HepG2 (cell line): ENCODE results near the gene LYPD6B. TPM values are rescaled to one million over a fixed set of nuclear protein-coding genes. Genes with fewer than 3 reads are reported as not detected.

Experiments used
- ATAC-seq: fragments of 200-7000 bp; cut with Tn5 transposase; 3 replicates; pipeline ENCODE4 v1.9.1; 2020; ENCODE audit warnings: mild to moderate bottlenecking, moderate library complexity
- BruUV-seq: library from RNA; stranded (reverse); fragments of 400-500 nt; replicated peaks from 2 replicates; lab custom pipeline; 2021; lab: Mats Ljungman, UMichigan
- CTCF ChIA-PET: fragments of 300-600 bp; formaldehyde crosslinking; extraction: SDS; loops from one replicate; lab custom pipeline; 2021; ENCODE audit warnings: low total read pairs, inconsistent platforms, low intra/inter-chr PET ratio; lab: Yijun Ruan, JAX
- POLR2A ChIA-PET: fragments of 350-600 bp; sonication (Branson Sonifier 250); formaldehyde crosslinking; loops from one replicate; lab custom pipeline; 2020; ENCODE audit warnings: antibody characterized with exemption, inconsistent platforms; lab: Yijun Ruan, JAX
- DNase-seq: peaks from one replicate; pipeline ENCODE4 v3.0.0-alpha.2; 2015; ENCODE audit warnings: low spot score
- FAIRE-seq: peaks from 3 replicates; lab custom pipeline; 2011; peaks lifted over from hg19 to GRCh38; lab: Jason Lieb, UNC
- H2AFZ ChIP-seq: one replicate; pipeline ENCODE4 v1.6.1; 2011; ENCODE audit warnings: low read length, inconsistent platforms
- H3K27ac ChIP-seq: fragments of 300-600 bp; 3 replicates; pipeline ENCODE4 v1.8.0; 2011; ENCODE audit warnings: mixed run types, mild to moderate bottlenecking, mixed read lengths, low read length, inconsistent platforms; ENCODE audit not compliant: insufficient read depth; ENCODE audit errors: extremely low read length
- H3K27me3 ChIP-seq, 2 experiments: fragments of 200-600 bp in 1 of 2; 2 replicates in 1 of 2; 3 replicates in 1 of 2; pipeline versions ENCODE4 v1.6.0 to v1.8.0; 2011; ENCODE audit warnings: low read length in 2 of 2, mild to moderate bottlenecking in 2 of 2, moderate library complexity in 2 of 2, inconsistent platforms in 1 of 2; ENCODE audit not compliant: insufficient read depth in 2 of 2, control insufficient read depth in 1 of 2
- H3K36me3 ChIP-seq, 2 experiments: fragments of 200-600 bp in 1 of 2; replicated peaks in 1 of 2; 2 replicates in 1 of 2; 3 replicates in 1 of 2; pipeline versions ENCODE4 v1.5.1 to v1.8.0; 2011; ENCODE audit warnings: low read length in 2 of 2, inconsistent platforms in 1 of 2; ENCODE audit not compliant: insufficient read depth in 2 of 2, control insufficient read depth in 1 of 2
- H3K4me1 ChIP-seq: 2 replicates; pipeline ENCODE4 v1.5.1; 2012; ENCODE audit warnings: low read length, inconsistent platforms; ENCODE audit not compliant: insufficient read depth
- H3K4me2 ChIP-seq: 2 replicates; pipeline ENCODE4 v1.6.0; 2011; ENCODE audit warnings: low read depth, low read length, inconsistent platforms
- H3K4me3 ChIP-seq, 3 experiments: fragments of 200-600 bp in 1 of 3; sonication (generic), shearing (Covaris generic) in 1 of 3; replicated peaks in 1 of 3; 2 replicates each; pipeline ENCODE4 v1.5.1; 2011 to 2016; ENCODE audit warnings: low read length in 3 of 3, inconsistent platforms in 2 of 3, low read depth in 2 of 3, mild to moderate bottlenecking in 2 of 3, control low read depth in 1 of 3, mixed read lengths in 1 of 3; ENCODE audit not compliant: insufficient read depth in 1 of 3
- H3K79me2 ChIP-seq: one replicate; pipeline ENCODE4 v1.6.1; 2011; ENCODE audit warnings: low read length, inconsistent platforms; ENCODE audit not compliant: insufficient read depth
- H3K9ac ChIP-seq: 2 replicates; pipeline ENCODE4 v1.6.0; 2011; ENCODE audit warnings: mild to moderate bottlenecking, low read depth, low read length, inconsistent platforms; ENCODE audit not compliant: insufficient read depth
- H3K9me3 ChIP-seq: 2 replicates; pipeline ENCODE4 v1.5.1; 2012; ENCODE audit warnings: mild to moderate bottlenecking, low read length
- H4K20me1 ChIP-seq: 2 replicates; pipeline ENCODE4 v1.6.0; 2011; ENCODE audit warnings: inconsistent platforms, mild to moderate bottlenecking, low read length, moderate library complexity; ENCODE audit not compliant: insufficient read depth
- EEA1 ChIP-seq: sonication (generic); formaldehyde crosslinking; IDR thresholded peaks from 2 replicates; pipeline ENCODE4 v1.5.1; 2020; ENCODE audit warnings: mild to moderate bottlenecking, missing genetic modification reagents, borderline replicate concordance
- EED ChIP-seq: sonication (generic); formaldehyde crosslinking; IDR thresholded peaks from 2 replicates; pipeline ENCODE4 v1.5.0; 2020; ENCODE audit warnings: mild to moderate bottlenecking, missing genetic modification reagents
- ISL2 ChIP-seq: sonication (generic); formaldehyde crosslinking; IDR thresholded peaks from 2 replicates; pipeline ENCODE4 v1.5.0; 2020; ENCODE audit warnings: missing genetic modification reagents
- JUND ChIP-seq: sonication (generic); formaldehyde crosslinking; IDR thresholded peaks from 2 replicates; pipeline ENCODE4 v1.8.0; 2022; ENCODE audit warnings: mild to moderate bottlenecking, missing genetic modification reagents
- KAT2B ChIP-seq: fragments of 150-350 bp; IDR thresholded peaks from 2 replicates; pipeline ENCODE4 v1.6.1; 2014; ENCODE audit warnings: low read depth, low read length, borderline replicate concordance
- NFKB2 ChIP-seq: sonication (generic); formaldehyde crosslinking; IDR thresholded peaks from 2 replicates; pipeline ENCODE4 v1.4.0; 2020; ENCODE audit warnings: missing genetic modification reagents, borderline replicate concordance
- RORA ChIP-seq: sonication (generic); formaldehyde crosslinking; IDR thresholded peaks from 2 replicates; pipeline ENCODE4 v1.5.0; 2020; ENCODE audit warnings: mild to moderate bottlenecking, missing genetic modification reagents, moderate library complexity
- SP140L ChIP-seq: sonication (generic); formaldehyde crosslinking; IDR thresholded peaks from 2 replicates; pipeline ENCODE4 v1.4.0; 2020; ENCODE audit warnings: missing genetic modification reagents, borderline replicate concordance
- TP53 ChIP-seq: sonication (generic); formaldehyde crosslinking; conservative IDR thresholded peaks from 2 replicates; pipeline ENCODE4 v1.4.0; 2020; ENCODE audit warnings: missing genetic modification reagents
- XBP1 ChIP-seq: sonication (generic); formaldehyde crosslinking; IDR thresholded peaks from 2 replicates; pipeline ENCODE4 v1.5.0; 2020; ENCODE audit warnings: missing genetic modification reagents
- ZNF24 ChIP-seq: fragments of 450-650 bp; IDR thresholded peaks from 2 replicates; pipeline ENCODE4 v1.6.1; 2017; ENCODE audit warnings: antibody characterized with exemption, mild to moderate bottlenecking
- ZNF703 ChIP-seq: sonication (generic); formaldehyde crosslinking; IDR thresholded peaks from 2 replicates; pipeline ENCODE4 v1.5.1; 2020; ENCODE audit warnings: missing genetic modification reagents, mild to moderate bottlenecking, moderate library complexity, borderline replicate concordance
- ZSCAN9 ChIP-seq: IDR thresholded peaks from 2 replicates; pipeline ENCODE4 v1.6.1; 2016; ENCODE audit warnings: borderline replicate concordance
- WGBS: methylation state at CpG from one replicate; pipeline ENCODE4 v1.1.6; 2017; ENCODE audit warnings: low lambda C conversion rate; 5-methylcytosine and 5-hydroxymethylcytosine counted together
- in situ Hi-C: cut with HindIII; loops from 2 replicates; pipeline ENCODE4 v1.10.0; 2017; ENCODE audit warnings: low pct_unique_long_range_greater_than_20kb; ENCODE audit not compliant: extremely low pct_ligation_motif_present
- intact Hi-C: fragments of 100-400 bp; cut with micrococcal nuclease; formaldehyde crosslinking; loops from one replicate; pipeline ENCODE4 v1.10.0; 2022; ENCODE audit not compliant: unreplicated experiment
- polyA plus RNA-seq, 8 experiments: library from polyadenylated mRNA; depleted of rRNA in 3 of 8; stranded (reverse) in 7 of 8; unstranded in 1 of 8; fragments of >200 nt; fragmentation: Illumina TruSeq in 4 of 8; extraction: Trizol in 4 of 8; gene quantifications; 2 replicates each; pipeline versions ENCODE4 v1.2.1 to v1.2.3, GENCODE V29; 2011 to 2016; ENCODE audit warnings: low read depth in 4 of 8, missing spikeins in 1 of 8, mixed read lengths in 1 of 8; ENCODE audit not compliant: insufficient read depth in 1 of 8
- total RNA-seq, 5 experiments: library from RNA; depleted of rRNA; stranded (reverse); fragments of >200 nt; fragmentation: Illumina TruSeq; extraction: Trizol; gene quantifications; 2 replicates each; pipeline ENCODE4 v1.2.3, GENCODE V29; 2016; ENCODE audit warnings: low read depth in 1 of 5
- TF ChIP-seq, protein P1 (sequence below): sonication (generic); formaldehyde crosslinking; IDR thresholded peaks from 2 replicates; pipeline ENCODE4 v1.4.0; 2020; ENCODE audit warnings: mild to moderate bottlenecking, missing genetic modification reagents
- TF ChIP-seq, protein P2 (sequence below): sonication (generic); formaldehyde crosslinking; IDR thresholded peaks from 2 replicates; pipeline ENCODE4 v1.4.0; 2020; ENCODE audit warnings: missing genetic modification reagents, borderline replicate concordance
- TF ChIP-seq, protein P3 (sequence below): sonication (generic); formaldehyde crosslinking; conservative IDR thresholded peaks from 2 replicates; pipeline ENCODE4 v1.4.0; 2020; ENCODE audit warnings: missing genetic modification reagents
- TF ChIP-seq, protein P4 (sequence below): sonication (generic); formaldehyde crosslinking; IDR thresholded peaks from 2 replicates; pipeline ENCODE4 v1.4.0; 2020; ENCODE audit warnings: mild to moderate bottlenecking, missing genetic modification reagents, borderline replicate concordance

The LYPD6B gene
- total and polyA plus RNA-seq, 2 of the 13 experiments (the other 11 are each of a cell fraction or from before 2014, with no cell fraction given) = not detected

DNA sequence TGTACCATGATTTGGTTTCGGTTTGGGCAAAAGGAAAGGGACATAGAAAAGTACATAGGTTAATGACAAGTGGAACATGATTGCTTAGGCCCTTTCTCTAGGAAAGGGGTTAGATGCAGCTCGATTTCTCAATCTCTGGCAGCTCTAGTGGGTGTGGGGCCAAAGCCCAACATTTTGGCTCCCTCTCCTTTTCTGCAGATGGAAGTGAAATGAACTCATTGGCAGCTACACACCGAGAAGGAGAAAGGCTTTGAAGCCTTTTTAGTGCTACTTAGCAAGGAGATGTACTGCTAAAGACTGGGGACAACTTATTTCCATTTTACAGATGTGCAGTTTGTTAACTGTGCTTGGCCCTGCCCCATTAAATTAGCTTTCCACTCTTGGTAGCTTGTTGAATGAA lies 93.8 kb downstream of the LYPD6B start (continued):
- TF ChIP-seq, protein P1, sequence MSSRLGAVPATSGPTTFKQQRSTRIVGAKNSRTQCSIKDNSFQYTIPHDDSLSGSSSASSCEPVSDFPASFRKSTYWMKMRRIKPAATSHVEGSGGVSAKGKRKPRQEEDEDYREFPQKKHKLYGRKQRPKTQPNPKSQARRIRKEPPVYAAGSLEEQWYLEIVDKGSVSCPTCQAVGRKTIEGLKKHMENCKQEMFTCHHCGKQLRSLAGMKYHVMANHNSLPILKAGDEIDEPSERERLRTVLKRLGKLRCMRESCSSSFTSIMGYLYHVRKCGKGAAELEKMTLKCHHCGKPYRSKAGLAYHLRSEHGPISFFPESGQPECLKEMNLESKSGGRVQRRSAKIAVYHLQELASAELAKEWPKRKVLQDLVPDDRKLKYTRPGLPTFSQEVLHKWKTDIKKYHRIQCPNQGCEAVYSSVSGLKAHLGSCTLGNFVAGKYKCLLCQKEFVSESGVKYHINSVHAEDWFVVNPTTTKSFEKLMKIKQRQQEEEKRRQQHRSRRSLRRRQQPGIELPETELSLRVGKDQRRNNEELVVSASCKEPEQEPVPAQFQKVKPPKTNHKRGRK (CRISPR knock-in tag) = no peak
- TF ChIP-seq ZNF703 = no peak

DNA sequence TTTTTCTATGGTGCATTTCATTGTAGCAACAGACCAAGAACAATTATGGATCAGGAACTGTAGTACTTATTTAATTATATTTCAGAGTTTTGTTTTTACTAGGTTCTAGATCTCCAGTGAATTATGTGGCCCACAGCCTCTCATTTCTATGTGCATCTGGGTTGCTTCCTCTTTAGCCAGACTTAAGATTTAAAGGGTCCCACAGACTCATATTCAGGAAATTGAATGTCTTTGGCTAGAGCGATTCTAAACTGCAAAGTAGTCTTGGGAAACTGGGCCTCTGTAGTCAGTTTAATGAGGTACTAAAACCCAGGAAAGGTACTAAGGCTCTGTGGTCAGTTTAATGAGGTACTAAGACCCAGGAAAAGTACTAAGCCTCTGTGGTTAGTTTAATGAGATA lies 94.4 kb downstream of the LYPD6B start:
- in situ Hi-C loops (no loop called here), intact Hi-C loops (no loop called here)
- ChIA-PET POLR2A (no interaction called here), CTCF (no interaction called here)
- Histone ChIP-seq H3K9ac (no peak overlapping the region), H3K27me3 (0 out of 5 replicates have a peak, but pooled peaks cover 0 to 3% of the 10 kb centered on the region in 2 experiments), H3K4me2 (no peak overlapping the region), H3K27ac (no peak overlapping the region), H3K4me1 (no peaks in the 10 kb centered on the region), H4K20me1 (no peaks in the 10 kb centered on the region), H3K36me3 (no peaks in the 10 kb centered on the region), H3K79me2 (no peaks in the 10 kb centered on the region), H3K4me3 (no peak overlapping the region), H3K9me3 (no peaks in the 10 kb centered on the region), H2AFZ (no peak overlapping the region)
- ATAC-seq (no peak), DNase-seq (no peak), FAIRE-seq (no peak)
- no TSS peak for BruUV-seq
- WGBS = 4% methylated on average over 1 of the region's 1 CpG
- TF ChIP-seq JUND (CRISPR knock-in tag) = no peak
- TF ChIP-seq TP53 = no peak
- no peak for TF ChIP-seq KAT2B
- TF ChIP-seq, protein P2, sequence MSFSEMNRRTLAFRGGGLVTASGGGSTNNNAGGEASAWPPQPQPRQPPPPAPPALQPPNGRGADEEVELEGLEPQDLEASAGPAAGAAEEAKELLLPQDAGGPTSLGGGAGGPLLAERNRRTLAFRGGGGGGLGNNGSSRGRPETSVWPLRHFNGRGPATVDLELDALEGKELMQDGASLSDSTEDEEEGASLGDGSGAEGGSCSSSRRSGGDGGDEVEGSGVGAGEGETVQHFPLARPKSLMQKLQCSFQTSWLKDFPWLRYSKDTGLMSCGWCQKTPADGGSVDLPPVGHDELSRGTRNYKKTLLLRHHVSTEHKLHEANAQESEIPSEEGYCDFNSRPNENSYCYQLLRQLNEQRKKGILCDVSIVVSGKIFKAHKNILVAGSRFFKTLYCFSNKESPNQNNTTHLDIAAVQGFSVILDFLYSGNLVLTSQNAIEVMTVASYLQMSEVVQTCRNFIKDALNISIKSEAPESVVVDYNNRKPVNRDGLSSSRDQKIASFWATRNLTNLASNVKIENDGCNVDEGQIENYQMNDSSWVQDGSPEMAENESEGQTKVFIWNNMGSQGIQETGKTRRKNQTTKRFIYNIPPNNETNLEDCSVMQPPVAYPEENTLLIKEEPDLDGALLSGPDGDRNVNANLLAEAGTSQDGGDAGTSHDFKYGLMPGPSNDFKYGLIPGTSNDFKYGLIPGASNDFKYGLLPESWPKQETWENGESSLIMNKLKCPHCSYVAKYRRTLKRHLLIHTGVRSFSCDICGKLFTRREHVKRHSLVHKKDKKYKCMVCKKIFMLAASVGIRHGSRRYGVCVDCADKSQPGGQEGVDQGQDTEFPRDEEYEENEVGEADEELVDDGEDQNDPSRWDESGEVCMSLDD = no peak
- TF ChIP-seq SP140L (CRISPR knock-in tag) = no peak
- TF ChIP-seq ZNF24 = no peak
- TF ChIP-seq ISL2 (CRISPR knock-in tag) = no peak
- TF ChIP-seq EED (CRISPR knock-in tag) = no peak
- TF ChIP-seq ZSCAN9 (CRISPR knock-in tag) = no peak
- no peak for TF ChIP-seq RORA (CRISPR knock-in tag)
- TF ChIP-seq, protein P3, sequence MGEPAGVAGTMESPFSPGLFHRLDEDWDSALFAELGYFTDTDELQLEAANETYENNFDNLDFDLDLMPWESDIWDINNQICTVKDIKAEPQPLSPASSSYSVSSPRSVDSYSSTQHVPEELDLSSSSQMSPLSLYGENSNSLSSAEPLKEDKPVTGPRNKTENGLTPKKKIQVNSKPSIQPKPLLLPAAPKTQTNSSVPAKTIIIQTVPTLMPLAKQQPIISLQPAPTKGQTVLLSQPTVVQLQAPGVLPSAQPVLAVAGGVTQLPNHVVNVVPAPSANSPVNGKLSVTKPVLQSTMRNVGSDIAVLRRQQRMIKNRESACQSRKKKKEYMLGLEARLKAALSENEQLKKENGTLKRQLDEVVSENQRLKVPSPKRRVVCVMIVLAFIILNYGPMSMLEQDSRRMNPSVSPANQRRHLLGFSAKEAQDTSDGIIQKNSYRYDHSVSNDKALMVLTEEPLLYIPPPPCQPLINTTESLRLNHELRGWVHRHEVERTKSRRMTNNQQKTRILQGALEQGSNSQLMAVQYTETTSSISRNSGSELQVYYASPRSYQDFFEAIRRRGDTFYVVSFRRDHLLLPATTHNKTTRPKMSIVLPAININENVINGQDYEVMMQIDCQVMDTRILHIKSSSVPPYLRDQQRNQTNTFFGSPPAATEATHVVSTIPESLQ (CRISPR knock-in tag) = no peak
- no peak for TF ChIP-seq XBP1 (CRISPR knock-in tag)
- TF ChIP-seq NFKB2 = no peak
- TF ChIP-seq EEA1 (CRISPR knock-in tag) = no peak
- TF ChIP-seq, protein P4, sequence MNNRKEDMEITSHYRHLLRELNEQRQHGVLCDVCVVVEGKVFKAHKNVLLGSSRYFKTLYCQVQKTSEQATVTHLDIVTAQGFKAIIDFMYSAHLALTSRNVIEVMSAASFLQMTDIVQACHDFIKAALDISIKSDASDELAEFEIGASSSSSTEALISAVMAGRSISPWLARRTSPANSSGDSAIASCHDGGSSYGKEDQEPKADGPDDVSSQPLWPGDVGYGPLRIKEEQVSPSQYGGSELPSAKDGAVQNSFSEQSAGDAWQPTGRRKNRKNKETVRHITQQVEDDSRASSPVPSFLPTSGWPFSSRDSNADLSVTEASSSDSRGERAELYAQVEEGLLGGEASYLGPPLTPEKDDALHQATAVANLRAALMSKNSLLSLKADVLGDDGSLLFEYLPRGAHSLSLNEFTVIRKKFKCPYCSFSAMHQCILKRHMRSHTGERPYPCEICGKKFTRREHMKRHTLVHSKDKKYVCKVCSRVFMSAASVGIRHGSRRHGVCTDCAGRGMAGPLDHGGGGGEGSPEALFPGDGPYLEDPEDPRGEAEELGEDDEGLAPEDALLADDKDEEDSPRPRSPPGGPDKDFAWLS = no peak
